Transverse colon (tissue), 3 donors: ENCODE data around the gene GP1BA.

ENCODE experiments used
- CTCF ChIP-seq, 5 experiments: fragments of 200-600 bp in 3 of 5; fragments of 450-650 bp in 2 of 5; sonication (generic) in 3 of 5; IDR thresholded peaks; 1 replicate in 2 of 5; 2 replicates in 3 of 5; pipeline ENCODE4 v1.5.1; 2016 to 2017; ENCODE audit warnings: antibody characterized with exemption in 5 of 5, inconsistent platforms in 3 of 5, mild to moderate bottlenecking in 2 of 5, moderate library complexity in 1 of 5
- EP300 ChIP-seq: sonication (generic); formaldehyde crosslinking; IDR thresholded peaks from one replicate; pipeline ENCODE4 v1.6.1; 2017; ENCODE audit warnings: antibody characterized with exemption, low read depth

GRCh38 chr17:4948166-4948930, 16.3 kb downstream of the GP1BA start, which contains the start of gene PFN1:
- no peak for TF ChIP-seq CTCF (IDR thresholded peaks at IDR 0.05)
- no peak for TF ChIP-seq EP300
